GM12878 (cell line): Measurements from ENCODE around the gene CHCHD3.
"Not testable (repeated sequence)": the region's sequence is repeated elsewhere in the genome, so short reads cannot be mapped to it uniquely, and the experiment has no call there.

Experiments
- CEBPB ChIP-seq, 2 experiments: fragments of 150-350 bp in 1 of 2; IDR thresholded peaks; 2 replicates each; pipeline ENCODE4 v1.6.1; 2012 to 2014; ENCODE audit warnings: low read depth in 2 of 2, low read length in 2 of 2, borderline replicate concordance in 1 of 2, inconsistent platforms in 1 of 2
- EZH2 ChIP-seq: IDR thresholded peaks from 2 replicates; pipeline ENCODE4 v1.6.1; 2012; ENCODE audit warnings: low read depth, mild to moderate bottlenecking, control low read depth, inconsistent platforms, low read length, borderline replicate concordance; ENCODE audit not compliant: control insufficient read depth
- FOS ChIP-seq: IDR thresholded peaks from 3 replicates; pipeline ENCODE4 v1.6.1; 2011; ENCODE audit warnings: borderline replicate concordance; ENCODE audit not compliant: insufficient read length; ENCODE audit errors: extremely low read depth
- GATAD2B ChIP-seq: fragments of 450-650 bp; conservative IDR thresholded peaks from 2 replicates; pipeline ENCODE4 v1.6.1; 2017; ENCODE audit warnings: low read depth, mild to moderate bottlenecking, moderate library complexity
- HCFC1 ChIP-seq: fragments of 150-350 bp; IDR thresholded peaks from 2 replicates; pipeline ENCODE4 v1.6.1; 2014; ENCODE audit warnings: low read length
- KDM1A ChIP-seq: fragments of 200-600 bp; sonication (generic); IDR thresholded peaks from 2 replicates; pipeline ENCODE4 v1.6.1; 2016; ENCODE audit warnings: borderline replicate concordance
- MEF2A ChIP-seq: IDR thresholded peaks from 2 replicates; pipeline ENCODE4 v1.6.1; 2011; ENCODE audit warnings: low read depth, mild to moderate bottlenecking, low read length, moderate library complexity; ENCODE audit not compliant: insufficient read depth
- RAD21 ChIP-seq: IDR thresholded peaks from 2 replicates; pipeline ENCODE4 v1.6.1; 2011; ENCODE audit warnings: mild to moderate bottlenecking, low read depth, low read length, moderate library complexity; ENCODE audit not compliant: insufficient read depth
- RCOR1 ChIP-seq: conservative IDR thresholded peaks from 2 replicates; pipeline ENCODE4 v1.6.1; 2012; ENCODE audit warnings: low read depth, low read length, improper control_type of control experiment
- SP1 ChIP-seq: IDR thresholded peaks from one replicate; pipeline ENCODE4 v1.6.1; 2011; ENCODE audit warnings: low read depth, low read length
- ZNF24 ChIP-seq: fragments of 450-650 bp; IDR thresholded peaks from 2 replicates; pipeline ENCODE4 v1.6.1; 2017; ENCODE audit warnings: antibody characterized with exemption, mild to moderate bottlenecking

GRCh38 chr7:132905136-132905535 lies 176.8 kb downstream of the CHCHD3 start:
- TF ChIP-seq KDM1A; GATAD2B; EZH2; HCFC1; MEF2A; ZNF24; RCOR1; CEBPB (IDR thresholded peaks at IDR 0.05; ENCODE audit: borderline replicate concordance in 1 of 2, low read depth in 2 of 2, low read length in 2 of 2); RAD21; FOS; SP1: not testable (repeated sequence)
